LHCN-M2 (cell line): ENCODE data around the gene TTK. TPM values are rescaled to one million over a fixed set of nuclear protein-coding genes. Genes with fewer than 3 reads are reported as not detected.

ENCODE experiments used
- DNase-seq: peaks from one replicate; pipeline ENCODE4 v3.0.0-alpha.2; 2012; ENCODE audit warnings: low read depth
- polyA plus RNA-seq: library from polyadenylated mRNA; unstranded; fragments of >200 nt; gene quantifications from one replicate; pipeline ENCODE4 v1.2.1, GENCODE V29; 2012; ENCODE audit warnings: missing spikeins
- total RNA-seq: library from RNA; depleted of rRNA; stranded (reverse); fragments of >200 nt; gene quantifications from 2 replicates; pipeline ENCODE4 v1.2.3, GENCODE V29; 2014; rRNA removed

The TTK gene
- 63.7 and 69.5 TPM in 2 replicates for total RNA-seq
- 7.1 TPM for polyA plus RNA-seq

GRCh38 chr6:80004173-80005072 lies at the start of gene TTK:
TTK (plus strand) TSS chr6:80004649; CDS start chr6:80005844, 1,195 bp downstream.
- peak; percentile 93 for DNase-seq

DNA sequence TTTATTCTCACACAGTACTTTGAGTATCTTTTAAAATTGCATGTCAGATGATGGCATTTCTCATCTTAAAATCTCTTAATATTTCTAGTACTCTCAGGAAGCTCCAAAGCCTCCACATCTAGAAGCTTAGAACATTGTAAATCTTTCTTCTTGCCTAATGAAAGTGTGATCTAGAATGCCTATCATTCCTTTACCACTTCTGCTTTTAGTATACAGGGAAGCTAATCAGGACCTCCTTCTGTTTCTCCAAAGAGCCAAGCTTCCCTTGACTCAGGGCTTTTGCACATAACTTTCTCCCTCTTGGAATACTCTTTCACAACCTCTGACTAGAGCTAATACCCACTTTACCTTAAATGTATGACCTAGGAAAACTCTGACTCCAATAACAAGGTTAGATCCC lies 49.6 kb upstream of the TTK start:
- DNase-seq, result no peak

DNA sequence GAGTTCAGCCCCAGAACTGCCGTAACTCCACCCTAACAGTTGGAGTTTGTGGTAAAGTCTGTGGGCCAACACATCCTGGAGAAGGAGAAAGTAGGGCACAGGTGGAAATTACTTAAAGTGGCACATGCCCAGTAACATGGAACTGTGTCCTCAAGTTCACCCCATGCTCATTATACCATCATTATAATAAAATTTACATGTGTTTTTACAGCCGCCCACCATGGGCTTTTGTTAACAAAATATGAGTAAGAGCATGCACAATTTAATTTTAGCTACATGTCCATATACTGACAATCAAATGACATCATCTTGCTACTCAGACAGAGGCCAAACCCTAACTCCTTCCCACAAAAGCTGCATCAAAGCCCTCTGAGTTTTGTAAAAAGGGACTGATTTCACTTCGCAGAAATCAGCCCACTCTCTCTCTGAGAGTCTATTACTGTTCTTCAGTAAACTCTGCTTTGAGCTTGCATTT lies 39.8 kb upstream of the TTK start:
- DNase-seq, result no peak

DNA sequence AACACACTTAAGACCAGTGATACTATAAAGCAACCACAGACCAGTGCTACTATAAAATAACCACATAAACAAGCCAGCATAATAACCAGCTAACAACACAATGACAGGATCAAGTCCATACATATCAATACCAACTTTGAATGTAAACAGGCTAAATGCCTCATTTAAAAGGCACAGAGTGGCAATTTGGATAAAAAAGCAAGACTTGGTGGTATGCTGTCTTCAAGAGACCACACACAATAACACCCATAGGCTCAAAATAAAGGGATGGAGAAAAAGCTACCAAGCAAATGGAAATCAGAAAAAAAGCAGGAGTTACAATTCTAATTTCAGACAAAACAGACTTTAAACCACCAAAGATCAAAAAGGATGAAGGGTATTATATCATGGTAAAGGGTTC lies 37.3 kb upstream of the TTK start:
- no peak for DNase-seq

- DNase-seq, result no peak
Measured at GRCh38 chr6:79969784-79970183, 34.7 kb upstream of the TTK start.

- no peak for DNase-seq
Measured at GRCh38 chr6:79971193-79971592, 33.3 kb upstream of the TTK start.

DNA sequence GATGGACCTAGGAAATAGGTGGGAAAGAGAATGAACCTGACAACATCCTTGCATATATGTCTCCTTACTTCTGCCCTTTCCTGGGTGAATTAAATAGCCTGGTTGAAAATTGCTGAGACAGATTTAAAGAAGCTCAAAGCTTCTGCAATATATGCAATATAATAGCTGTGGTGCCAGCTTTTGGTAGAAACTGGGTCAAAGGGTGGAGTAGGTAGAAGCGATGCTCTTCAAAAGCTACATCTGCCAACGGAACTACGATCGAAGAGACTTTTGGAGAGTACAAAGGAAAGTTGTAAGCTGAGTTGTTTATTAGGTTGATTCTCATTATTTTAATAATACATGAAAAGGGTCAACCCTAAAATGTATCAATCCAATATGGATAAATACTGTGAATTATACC lies 22.8 kb upstream of the TTK start:
- no peak for DNase-seq

DNA sequence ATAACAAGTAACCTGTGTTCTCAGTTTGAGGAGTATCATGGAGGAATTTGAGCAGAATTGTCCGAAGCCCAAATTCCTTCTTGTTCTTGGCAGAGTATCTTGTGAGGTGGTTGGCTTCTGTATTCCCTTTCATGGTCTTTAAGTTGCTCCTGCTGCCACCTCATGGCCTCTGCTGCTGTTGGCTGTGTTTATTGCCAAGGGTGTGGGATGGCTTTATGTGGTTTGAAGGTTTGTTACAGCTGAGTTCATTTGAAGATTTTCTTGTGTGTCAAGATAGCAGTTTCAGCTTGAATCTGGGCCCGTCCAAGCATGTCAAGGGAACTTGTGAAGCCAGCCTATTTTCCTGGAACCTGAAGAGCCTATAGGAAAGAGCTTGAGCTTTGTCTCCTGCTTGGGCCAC lies 20.2 kb upstream of the TTK start:
- DNase-seq, result peak; percentile 35

- no peak for DNase-seq
Measured at GRCh38 chr6:79985128-79985527, 19.3 kb upstream of the TTK start.

DNA sequence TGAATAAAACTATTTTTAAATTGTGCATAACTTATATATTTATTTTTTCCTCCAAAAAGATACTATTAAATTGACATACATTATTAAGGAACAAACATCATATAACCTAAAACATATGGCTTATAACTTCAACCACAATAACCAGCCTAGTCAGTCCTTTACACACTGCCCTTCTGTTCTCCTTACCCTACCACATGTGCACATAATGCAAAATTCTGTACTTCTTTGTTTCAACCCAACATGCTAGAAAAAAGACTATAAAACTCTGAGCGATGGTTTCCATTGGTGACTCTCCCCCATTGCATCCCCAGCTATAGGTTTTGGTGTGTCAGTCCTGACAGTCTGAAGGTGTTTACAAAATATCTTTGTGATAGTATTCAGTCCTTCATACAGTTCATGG lies 14.8 kb upstream of the TTK start:
- no peak for DNase-seq

- no peak for DNase-seq
Measured at GRCh38 chr6:79993012-79993910, 11.2 kb upstream of the TTK start.

DNA sequence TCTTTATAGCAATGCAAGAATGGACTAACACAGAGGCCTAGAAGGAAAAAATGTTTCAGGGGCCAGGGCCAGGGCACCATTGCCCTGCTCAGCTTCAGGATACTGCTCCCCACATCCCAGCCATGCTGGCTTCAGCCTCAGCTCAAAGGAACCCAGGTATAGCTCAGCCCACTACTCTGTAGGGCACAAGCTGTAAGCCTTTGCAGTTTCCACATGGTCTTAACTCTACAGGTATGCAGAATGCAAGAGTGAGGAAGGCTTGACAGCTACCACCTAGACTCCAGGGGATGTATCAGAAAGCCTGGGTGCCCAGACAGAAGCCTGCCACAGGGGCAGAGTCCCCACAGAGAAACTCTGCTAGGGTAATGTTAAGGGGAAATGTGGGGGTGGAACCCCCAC lies 10.5 kb upstream of the TTK start:
- DNase-seq, result no peak

DNA sequence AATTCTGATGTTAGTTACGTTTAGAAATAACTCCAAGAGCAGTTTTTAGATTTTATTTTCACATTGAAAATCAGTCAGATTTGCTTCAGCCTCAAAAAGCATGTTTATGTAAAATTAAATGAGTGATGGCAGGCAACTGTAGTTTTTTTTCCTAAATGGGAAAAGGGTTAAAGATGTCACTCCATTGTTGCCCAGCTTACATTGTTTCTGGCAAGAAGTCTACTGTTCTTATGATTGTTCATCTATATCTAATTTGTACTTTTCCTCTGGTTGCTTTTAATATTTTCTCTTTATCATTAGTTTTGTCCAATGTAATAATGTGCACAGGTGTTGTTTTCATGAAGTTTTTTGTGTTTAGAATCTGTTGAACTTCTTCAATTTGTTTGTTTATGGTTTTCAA lies 6.7 kb upstream of the TTK start:
- no peak for DNase-seq

DNA sequence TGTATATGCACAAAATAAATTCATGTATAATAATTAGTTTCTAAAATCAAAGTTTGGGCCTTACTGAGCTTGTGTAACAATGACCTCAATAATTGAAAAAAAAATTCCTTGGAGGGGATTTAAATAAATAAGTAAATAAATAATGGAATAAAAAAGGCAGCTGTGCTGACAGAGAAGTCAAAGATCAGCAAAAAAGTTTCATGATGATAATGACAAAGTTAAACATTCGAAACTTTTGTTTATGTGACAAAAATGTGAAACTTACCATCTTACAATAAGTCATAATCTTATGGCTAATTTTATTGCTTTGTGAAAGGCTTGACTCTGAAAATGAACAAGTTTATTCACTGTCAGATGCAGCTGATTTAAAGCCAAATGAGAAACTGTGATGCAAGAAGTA lies 3.1 kb upstream of the TTK start:
- DNase-seq, result no peak

DNA sequence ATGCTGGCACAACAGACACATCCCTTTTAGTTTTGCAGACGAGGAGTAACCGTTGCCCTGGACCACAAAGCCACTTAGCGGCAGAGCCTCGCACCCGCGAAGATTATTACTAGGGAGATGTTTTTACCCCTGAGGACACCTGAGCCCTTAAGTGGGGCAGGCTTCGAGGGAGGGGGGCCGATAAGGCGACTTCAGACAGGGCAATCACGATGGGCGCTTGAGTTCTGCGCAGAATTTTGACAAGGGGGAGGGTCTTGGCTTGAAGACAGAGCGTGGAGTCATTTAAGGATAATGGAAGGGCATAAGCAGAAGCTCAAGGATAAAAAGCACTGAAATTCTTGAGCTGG lies 650 bp upstream of the TTK start:
- no peak for DNase-seq

GRCh38 chr6:80005406-80005805 lies 957 bp downstream of the TTK start:
- DNase-seq, result no peak

DNA sequence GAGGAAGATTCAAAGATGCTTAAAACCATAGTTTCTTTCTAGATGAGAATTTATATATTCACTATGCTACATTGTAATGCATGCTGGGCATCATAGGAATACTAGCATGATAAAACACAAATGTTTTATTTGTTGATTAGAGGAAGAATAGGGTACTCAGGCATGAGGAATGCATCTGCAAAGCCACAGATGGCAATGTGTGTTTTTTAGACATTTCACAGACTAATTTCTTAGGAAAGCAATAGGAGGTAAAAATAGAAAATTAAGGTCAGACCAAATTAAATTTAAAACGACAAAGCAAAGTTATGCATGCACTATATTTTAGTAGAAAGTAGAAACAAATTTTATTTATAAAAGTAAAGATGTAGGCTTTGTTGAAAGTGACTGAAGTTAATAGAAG lies 2.1 kb downstream of the TTK start:
- DNase-seq, result no peak

DNA sequence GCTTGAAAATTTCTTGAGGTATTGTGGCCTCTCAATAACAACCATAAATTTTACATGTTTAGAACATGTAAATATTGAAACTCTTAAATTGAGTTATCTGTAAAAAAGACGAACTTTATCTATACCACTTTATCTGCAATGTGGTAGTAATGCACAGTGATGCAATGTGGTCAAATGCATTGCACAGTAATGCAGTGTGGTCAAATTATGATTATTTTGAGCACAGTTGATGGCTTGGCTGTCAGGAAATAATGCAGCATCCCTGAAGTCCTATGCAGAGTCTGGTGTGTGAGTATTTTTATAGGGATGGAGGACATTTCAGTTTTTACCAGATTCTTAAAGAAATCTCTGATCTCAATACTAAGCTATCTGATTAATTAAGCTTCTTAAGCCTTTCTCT lies 5.1 kb downstream of the TTK start:
- DNase-seq, result no peak

GRCh38 chr6:80010288-80010687 lies 5.8 kb downstream of the TTK start:
- DNase-seq, result no peak

DNA sequence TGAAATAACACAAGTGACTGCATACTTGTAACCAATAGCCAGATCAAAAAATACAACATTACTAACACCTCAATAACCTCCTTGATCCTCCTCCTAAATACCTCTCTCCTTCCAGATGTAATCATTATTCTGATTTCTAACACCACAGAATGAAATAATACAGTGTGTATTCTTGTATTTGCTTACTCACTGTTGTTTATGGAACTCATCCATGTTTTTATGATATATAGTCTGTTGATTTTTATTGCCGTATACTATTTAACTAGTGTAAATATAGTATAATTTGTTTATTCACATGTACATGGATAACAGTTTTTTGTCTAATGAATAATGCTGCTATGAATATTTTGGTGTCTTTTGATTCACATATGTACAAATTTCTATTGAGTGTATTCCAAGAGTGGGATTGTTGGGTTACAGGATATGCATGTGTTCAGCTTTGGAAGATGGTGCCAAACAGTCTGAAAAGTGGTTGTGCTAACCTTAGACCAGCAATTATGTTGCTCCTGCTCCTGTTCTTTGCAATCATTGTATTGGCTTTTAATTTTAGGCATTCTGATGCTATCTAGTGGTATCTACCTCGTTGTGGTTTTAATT lies 11.5 kb downstream of the TTK start:
- no peak for DNase-seq

DNA sequence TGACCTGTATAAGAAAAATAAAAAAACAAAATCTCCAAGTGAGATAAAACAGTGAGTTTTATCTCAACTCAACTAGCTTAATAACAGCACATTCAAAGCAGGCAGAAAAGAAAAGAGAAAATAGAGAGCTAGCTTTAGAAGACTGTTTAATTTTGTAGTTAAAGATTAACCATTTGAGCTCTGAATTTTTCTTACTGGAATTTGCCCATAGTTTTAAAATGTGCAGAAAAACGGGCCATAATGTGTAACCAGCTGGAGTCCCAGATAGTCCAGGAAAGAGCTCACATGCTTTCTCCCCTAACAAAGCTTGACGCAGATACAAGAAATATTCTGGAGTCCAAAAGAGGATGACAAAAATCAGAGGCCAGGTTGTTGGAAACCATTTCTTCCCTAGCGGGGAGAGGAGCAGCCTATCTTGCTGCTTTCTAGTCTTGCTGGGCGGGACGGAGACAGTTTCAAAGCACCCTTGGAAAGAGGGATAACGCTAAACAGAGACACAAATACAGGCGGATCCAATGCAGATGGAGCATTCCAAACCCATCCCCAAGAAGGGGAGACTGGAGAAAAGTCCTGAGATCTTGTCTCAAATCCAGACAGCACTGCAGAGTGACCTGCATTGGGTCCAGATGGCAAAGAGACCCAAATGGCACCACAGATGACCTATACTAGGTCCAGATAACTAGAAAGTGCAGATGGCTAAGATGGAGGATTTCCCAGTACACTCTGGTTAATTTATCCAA lies 16.1 kb downstream of the TTK start:
- no peak for DNase-seq
